NCI-H1105 treated with DMSO at 0.1 percent for 48 hours (cell line): ENCODE measurements around the gene XPR1.

Experiments
- DNase-seq: peaks from one replicate; lab custom pipeline; 2025; lab: John Stamatoyannopoulos, UW

XPR1 gene

GRCh38 chr1:180916771-180917170, 284.9 kb downstream of the XPR1 start:
- no peak for DNase-seq

GRCh38 chr1:180917306-180918065, 285.7 kb downstream of the XPR1 start:
- no peak for DNase-seq

DNA sequence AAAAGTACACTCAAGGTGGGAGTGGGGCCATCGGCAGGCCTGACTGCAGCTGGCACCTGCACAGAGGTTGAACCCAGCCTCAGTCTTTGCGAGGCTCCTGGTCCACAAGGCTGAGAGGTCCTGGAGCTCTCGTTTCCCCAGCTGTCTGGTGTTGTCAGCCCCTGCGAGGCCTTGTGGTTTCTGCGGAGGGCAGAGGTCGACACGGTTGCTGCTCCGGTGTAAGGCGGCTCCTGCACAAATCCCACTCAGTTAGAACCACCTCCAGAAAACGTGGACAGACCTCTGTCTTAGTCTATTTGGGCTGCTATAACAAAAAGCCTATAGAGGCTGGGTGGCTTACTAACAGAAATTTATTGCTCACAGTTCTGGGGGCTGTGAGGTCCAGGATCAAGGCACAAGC, 286.7 kb downstream of the XPR1 start:
- DNase-seq = no peak

DNA sequence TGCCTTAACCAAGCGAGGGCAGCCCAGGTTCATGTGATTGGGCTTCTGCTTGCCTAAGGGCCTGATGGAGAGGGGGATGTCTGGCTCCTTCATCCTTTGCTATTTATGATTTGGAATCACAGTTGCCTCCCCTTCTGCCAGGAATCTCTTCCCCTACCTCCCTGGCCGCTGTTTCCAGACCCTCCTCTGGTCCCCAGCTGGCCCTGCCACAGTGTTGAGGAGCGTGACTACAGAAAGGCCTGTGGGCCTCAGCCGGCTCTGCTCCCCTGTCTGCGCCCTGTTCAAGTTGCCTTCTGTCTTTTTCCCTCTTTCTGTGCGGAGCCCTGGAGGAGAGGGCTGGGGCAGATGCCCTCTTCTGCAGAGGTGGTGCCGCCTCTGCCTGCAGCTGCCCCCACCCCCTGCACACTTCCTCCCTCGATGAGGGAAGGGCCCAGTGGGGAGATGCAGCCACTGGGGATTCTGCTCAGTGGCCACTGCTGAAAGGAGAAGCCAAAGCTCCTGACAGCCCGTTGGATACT, 287.4 kb downstream of the XPR1 start:
- no peak for DNase-seq

DNA sequence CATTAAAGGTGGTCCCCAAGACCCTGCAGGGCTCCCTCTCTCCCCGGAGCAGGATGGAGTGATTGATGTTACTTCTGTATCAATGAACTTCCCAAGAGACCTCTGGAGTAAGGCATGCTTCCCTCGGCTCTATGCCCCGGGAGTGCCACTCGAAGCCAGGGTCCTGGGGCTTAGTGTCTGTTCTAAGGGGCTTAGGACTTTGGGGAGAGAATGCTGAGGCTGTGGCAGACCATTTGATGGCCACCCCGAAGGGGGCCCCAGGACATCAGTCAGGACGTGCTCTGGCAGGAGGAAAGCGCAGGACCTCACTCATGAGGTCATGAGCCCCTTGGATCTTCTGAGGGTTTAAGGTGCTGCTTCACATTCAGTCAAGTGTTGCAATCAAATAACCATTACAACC, 288.4 kb downstream of the XPR1 start:
- DNase-seq = no peak

DNA sequence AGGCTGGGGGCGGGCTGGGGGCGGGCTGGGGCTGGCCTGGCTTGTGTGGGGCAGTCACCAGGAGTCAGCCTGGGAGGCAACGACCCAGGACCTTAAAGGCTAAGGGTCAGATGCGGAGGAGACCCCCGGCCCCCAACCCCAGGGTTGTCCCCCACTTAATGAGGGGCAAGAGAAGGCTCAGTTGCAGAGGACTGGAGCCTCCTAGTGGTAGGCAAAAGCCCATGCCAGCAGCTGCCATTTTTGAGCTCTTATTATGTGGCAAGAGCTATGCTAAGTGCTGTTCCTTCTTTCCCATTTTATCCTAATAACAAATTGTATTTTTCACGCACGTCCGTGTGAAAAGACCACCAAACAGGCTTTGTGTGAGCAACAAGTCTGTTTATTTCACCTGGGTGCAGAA, 288.9 kb downstream of the XPR1 start:
- no peak for DNase-seq

GRCh38 chr1:180921386-180921785, 289.6 kb downstream of the XPR1 start:
- no peak for DNase-seq

DNA sequence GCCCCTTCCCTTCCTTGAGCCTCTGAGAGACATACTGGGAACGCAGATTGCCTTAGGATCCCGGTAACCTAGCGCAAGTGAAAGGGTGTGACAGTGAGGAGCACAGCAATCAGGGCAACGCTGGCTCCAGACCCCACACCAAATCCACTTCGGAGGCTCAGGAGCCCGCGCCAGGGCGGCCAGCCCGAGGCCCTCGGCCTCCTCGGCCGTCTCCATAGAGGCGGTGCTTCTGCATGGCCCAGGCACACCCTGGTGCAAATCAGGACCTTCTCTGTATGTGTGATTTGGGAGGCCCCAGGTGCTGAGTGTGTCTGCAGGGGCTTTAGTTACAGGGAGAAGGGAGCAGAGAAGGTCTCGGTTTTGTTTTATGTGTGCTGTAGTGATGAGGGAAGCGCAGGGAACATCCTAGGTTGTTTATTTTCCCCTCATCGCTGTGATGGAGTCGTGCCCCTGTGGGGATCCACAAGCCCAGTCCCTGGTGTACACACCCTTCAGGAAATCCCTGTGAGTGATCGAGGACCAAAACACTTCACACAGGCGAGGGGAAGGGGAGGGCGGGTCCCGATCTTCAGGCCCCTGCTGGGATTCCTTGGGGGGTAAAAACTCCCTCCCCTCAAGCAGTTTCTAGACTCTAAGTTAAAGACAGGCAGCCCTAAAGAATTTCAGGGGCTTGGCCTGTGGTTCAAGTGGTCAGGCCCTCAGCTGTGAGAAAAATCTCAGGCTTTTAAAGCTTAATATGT, 290.2 kb downstream of the XPR1 start:
- DNase-seq = no peak

DNA sequence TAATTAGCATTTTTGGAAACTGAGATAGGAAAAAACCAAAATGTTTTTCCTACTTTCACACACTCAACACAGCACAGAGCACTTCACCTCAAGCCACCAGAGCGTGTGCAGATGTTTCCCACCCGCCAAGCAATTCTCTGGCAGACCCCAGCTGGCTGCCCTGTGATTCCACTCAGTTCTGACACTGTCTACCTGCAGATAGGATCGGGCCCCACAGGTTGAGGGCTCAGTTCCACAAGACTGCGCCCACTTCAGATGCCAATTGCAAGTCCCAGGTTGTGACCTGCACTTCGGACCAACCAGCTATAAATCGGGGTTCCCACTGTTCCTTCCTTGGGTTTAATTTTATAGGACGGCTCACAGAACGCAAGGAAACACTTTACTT, 290.8 kb downstream of the XPR1 start:
- no peak for DNase-seq

GRCh38 chr1:180923021-180923841, 291.4 kb downstream of the XPR1 start:
- DNase-seq = no peak

- no peak for DNase-seq
These were observed 292.1 kb downstream of the XPR1 start for GRCh38 chr1:180923887-180924286.

DNA sequence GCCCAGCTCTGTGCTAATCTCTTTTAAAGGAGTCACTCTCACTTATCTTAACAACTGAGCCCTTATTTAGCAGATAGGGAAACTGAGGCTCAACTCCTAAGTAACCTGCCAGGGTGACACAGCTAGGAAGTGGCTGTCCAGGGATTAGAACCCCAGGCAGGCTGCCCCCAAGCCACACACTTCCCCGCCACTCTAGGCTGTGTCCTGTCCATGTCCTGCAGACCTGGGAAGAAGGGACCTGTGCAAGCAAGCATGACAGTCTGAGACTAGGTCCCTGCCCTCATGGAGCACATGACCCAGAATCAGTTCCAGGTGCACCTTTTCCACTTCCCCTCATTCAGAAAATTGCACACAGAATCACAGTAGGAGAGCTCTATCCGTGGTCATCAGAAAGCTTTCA, 293.1 kb downstream of the XPR1 start:
- no peak for DNase-seq

DNA sequence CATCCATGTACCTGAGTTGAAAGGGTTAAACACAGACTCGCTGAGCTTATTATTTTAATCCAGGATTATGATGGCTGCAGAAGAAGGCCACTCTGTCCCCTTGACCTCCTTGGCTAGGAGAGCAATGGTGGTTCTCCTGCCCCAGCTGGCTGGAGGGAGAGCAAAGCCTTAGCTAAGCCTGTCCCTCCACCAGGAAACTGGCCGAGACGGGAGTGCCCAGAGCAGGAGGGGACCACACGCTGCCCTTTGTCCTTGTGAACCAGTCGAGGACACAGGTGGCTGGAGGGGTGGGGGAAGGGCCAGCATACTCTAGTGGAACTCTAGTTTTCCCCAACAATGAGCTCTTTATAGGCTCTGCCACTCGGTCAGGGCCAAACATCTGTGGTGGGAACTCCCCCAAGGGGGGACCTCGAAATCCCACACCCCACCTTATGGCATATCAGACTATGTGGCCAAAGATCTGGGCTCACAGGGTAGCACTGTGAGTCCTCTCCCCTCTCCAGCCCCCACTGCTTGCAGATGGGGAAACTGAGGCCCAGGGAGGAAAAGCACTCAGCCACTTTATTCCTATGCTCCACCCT, 293.7 kb downstream of the XPR1 start:
- no peak for DNase-seq

GRCh38 chr1:180926164-180926981, 294.6 kb downstream of the XPR1 start:
- DNase-seq = peak; percentile 85

GRCh38 chr1:180927348-180927747, 295.5 kb downstream of the XPR1 start:
- DNase-seq = no peak

DNA sequence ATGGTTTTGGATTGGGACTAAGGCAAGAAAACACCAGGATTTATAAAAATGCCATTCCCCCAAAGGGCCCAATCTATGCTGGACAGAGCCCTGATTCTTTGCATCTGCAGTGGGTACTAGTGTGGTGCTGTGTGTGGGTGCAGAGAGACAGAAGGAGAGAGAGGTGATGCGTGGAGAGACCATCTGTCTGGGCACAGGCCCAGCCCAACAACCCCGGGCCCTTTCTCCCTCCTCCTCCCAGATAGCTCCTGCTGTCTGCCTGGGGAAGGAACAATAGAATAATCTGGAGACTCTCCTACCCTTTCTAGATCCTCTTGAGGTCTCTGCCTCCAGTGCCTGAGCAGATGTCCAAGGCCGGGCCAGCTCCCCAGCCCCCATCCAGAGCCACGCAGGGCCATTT, 296.0 kb downstream of the XPR1 start:
- DNase-seq = peak; percentile 21

DNA sequence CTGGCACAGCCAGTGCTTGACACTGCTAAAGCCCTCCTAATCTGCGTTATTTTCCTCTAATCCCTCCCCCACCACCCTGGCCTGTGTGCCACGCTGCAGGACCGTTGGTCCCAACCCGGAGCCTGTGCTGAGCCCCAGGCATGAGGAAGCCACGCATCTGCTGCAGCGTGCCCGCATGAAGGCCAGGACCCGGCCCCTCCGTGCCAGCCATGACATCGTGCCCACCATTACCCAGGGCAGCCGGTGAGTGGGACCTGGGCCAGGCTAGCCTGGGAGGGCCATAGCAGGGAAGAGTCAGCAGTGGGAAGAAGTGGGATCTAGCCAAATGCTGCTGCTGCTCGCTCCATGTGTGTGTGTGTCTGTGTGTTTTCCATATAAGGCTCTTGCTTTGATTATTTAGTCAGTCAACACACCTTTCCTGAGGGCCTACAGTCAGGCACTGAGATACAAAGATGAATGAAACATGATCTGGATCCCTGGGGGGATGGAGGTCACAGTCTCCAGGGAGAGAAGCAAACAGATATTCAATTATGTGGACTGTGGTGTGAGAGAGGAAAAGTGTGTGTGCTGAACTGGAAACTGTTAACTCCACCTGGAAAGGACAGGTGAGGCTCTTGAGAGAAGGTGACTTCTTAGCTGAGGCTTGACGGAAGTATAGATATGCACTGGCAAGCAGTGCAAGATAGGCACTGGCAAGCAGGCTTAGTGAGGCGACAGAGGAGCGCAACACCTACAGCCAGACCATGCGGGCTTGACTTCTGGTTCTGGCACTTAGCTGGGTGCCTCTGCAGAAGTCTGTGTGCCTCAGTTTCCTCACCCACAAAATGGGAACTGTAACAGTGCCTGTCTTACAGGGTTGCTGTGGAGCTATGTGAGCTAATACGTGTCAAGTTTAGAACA, 296.8 kb downstream of the XPR1 start:
- DNase-seq = peak; percentile 16

DNA sequence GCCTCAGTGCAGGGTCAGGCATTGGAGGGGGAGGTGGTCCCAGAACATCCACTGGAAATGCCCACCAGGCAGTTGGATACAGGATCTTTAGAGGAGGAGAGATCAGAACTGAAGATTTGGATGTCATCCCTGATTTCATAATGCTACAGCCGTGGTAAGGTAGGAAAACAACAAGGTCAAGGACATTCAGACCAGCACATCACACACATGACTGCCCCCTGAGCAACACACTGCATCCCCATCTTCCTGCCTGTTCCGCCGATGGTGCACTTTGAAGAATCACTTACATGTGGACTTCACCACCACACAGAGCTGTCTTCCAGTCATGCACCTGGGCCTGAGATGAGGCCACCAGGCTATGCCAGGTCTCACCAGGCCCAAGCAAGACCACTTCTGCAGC, 297.6 kb downstream of the XPR1 start:
- DNase-seq = no peak

DNA sequence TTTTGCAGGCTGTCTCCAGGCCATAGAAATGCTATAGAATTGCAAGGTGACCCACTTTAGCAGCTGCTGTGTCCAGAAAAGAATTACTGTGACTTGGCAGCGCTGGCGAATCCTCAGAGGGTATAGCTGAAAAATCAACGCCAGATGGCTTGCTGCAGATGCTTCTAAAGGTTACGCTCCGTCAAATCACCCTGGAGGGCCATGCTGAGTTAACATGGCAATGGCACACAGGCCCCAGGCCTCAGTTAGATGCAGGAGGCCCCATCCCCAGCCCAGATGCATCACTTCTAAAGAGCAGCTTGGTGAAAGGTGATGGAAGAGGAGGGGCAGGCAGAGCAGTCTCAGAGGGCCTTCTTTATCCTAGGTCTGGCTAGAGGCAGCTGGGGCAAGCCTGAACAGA, 298.9 kb downstream of the XPR1 start:
- no peak for DNase-seq

DNA sequence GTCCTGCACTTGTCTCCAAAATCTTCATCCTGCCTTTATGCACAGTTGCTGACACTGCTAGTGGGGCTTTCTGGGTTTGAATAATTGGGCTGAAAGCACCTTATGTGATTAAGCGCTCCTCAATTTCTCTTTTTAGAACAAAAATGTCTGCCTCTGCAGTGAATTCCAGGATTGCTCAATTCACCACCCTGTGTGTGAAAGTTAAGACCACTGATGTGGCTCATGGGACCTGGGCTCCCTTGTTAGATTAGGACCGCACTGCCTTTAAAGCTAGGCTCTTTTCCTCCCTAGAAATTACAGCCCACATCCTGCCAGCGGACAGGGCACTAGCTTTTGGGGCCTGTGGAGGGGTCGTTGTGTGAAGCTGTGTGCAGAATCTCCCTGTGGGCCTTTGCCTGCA, 299.7 kb downstream of the XPR1 start:
- DNase-seq = no peak
